GM12872 (cell line): ENCODE results near the gene CRACDL.

Experiments used
- CTCF ChIP-seq: IDR thresholded peaks from 3 replicates; pipeline ENCODE4 v1.5.1; 2011; ENCODE audit warnings: low read depth, mild to moderate bottlenecking, low read length, moderate library complexity; ENCODE audit not compliant: insufficient read depth

The CRACDL gene

DNA sequence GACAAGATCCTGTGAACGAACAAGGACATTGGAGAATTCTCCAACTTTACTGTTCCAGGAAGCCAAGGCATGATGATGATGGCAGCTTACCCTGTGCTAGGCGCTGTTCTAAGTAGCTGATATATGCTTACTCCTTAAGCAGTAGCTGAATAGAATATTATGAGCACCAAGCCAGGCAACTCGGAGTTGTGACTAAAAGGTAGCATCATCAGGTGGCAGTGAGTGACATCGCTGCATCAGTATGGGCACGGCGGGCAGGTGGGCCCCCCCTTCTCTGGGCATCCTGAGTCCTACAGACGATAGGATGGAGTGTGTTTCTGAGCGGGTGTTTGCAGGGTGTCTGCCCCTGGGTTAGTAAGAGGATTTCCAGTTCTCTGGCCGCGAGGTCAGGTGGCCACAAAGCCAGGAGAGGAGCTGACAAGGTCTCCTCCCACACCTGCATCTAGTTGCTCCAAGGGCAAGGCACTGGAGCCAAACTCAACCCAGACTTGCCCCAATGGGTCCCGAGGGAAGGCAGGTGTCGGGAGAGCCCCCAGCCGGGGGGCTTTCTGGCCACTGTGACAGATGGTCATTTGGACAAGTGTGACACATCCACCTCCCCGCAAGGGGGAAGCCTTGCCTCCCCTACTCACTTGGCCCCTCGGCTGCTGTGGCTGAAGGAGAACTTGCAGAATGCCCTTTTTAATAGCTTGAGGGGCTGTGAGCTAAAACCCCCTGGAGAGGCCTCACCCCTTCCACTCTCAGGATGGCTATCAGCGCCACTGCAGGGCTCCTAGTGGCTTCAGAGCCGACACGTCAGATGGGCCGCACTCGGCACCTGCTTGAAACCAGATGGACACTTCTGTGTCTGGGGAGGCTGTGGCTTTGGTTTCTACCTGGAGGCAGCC is 55.5 kb downstream of the CRACDL start:
- TF ChIP-seq CTCF: no peak

- TF ChIP-seq CTCF: no peak
These were observed 59.3 kb downstream of the CRACDL start for GRCh38 chr2:98876741-98877140.

- no peak for TF ChIP-seq CTCF
These were observed 60.3 kb downstream of the CRACDL start for GRCh38 chr2:98875746-98876145.

GRCh38 chr2:98875081-98875728 is 60.8 kb downstream of the CRACDL start:
- TF ChIP-seq CTCF: no peak

DNA sequence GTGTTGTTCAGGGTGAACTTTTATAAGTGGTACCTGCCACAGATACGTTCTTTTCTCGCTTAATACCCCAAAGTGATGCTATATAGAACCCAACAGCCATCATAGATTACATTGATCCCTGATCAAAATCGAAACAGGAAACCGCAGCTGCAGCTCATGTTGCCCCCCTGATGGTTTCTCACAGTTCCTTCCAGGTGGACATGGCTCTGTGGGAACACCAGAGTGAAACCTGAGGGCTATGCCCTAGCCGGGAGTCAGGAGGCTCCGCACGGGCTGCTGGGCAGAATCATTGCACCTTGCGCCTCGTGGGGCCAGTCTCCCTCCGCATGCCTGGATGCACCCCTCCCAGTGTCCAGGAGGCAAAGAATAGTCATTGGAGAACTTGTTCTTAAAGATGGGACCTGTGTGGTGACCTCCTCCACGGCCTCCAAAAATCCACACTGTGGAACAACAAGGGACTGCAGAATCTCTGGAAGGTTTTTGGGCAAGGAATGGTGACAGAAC is 61.8 kb downstream of the CRACDL start:
- TF ChIP-seq CTCF: no peak

GRCh38 chr2:98872526-98872925 is 63.5 kb downstream of the CRACDL start:
- TF ChIP-seq CTCF: no peak

DNA sequence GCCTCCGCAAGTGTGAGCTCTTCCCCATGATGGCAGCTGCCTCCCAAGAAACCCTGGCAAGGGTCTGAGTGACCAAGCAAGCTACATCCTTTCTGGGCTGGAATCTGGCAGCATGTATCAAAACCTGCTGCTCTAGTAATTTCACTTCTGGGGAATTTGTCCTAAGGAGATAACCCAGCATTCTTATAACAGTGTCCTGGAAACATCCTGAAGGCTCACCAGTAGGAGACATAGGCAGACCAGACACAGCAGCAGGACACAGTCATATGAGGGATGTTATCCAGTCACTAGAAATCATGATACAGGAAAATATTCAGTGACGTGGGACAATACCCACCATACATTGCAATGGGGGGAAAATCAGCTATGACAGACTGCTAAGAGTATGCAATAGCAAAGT is 64.5 kb downstream of the CRACDL start:
- TF ChIP-seq CTCF: no peak
